ENCODE results near the gene MAPK1. TPM values are rescaled to one million over a fixed set of nuclear protein-coding genes. Genes with fewer than 3 reads are reported as not detected.
A peak's percentile ranks its signal among the peaks of the same experiment; 100 is the strongest.

MAPK1 gene
- total and polyA plus RNA-seq, 2 donors (not counting 1 experiment from before 2014, with no cell fraction given) = 53.8 to 133 TPM

- Histone ChIP-seq H3K4me3 (replicated peaks in 1 of 4; ENCODE audit: control extremely low read depth in 1 of 4, insufficient read depth in 1 of 4, low read depth in 3 of 4, low read length in 4 of 4) (no peak overlapping the region), H3K4me1 (ENCODE audit: control insufficient read depth, extremely low read depth, insufficient read depth, low read length) (peaks cover 4% of the 10 kb centered on the region), H4K20me1 (ENCODE audit: control insufficient read depth, extremely low read depth, insufficient read depth, low read length) (no peaks in the 10 kb centered on the region), H3K9ac (ENCODE audit: insufficient read depth, low read length) (no peak overlapping the region), H3K36me3 (ENCODE audit: control insufficient read depth, insufficient read depth, low read length) (no peaks in the 10 kb centered on the region), H3K9me3 (ENCODE audit: control insufficient read depth, insufficient read depth, low read depth, low read length) (no peaks in the 10 kb centered on the region), H3K27ac (ENCODE audit: insufficient read depth, low read length) (no peak overlapping the region), H3K27me3 (ENCODE audit: control insufficient read depth, insufficient read depth, low read length) (no peaks in the 10 kb centered on the region), H2AFZ (ENCODE audit: low read length) (no peak overlapping the region), H3K79me2 (ENCODE audit: control insufficient read depth, insufficient read depth, low read length) (no peaks in the 10 kb centered on the region), H3K4me2 (ENCODE audit: extremely low read depth, insufficient read depth, low read length) (no peak overlapping the region)
- DNase-seq (ENCODE audit: low read depth in 2 of 2) = no peak
- TF ChIP-seq EZH2 (IDR thresholded peaks at IDR 0.05; ENCODE audit: low read length, missing control alignments) = no peak
- TF ChIP-seq, protein P1, sequence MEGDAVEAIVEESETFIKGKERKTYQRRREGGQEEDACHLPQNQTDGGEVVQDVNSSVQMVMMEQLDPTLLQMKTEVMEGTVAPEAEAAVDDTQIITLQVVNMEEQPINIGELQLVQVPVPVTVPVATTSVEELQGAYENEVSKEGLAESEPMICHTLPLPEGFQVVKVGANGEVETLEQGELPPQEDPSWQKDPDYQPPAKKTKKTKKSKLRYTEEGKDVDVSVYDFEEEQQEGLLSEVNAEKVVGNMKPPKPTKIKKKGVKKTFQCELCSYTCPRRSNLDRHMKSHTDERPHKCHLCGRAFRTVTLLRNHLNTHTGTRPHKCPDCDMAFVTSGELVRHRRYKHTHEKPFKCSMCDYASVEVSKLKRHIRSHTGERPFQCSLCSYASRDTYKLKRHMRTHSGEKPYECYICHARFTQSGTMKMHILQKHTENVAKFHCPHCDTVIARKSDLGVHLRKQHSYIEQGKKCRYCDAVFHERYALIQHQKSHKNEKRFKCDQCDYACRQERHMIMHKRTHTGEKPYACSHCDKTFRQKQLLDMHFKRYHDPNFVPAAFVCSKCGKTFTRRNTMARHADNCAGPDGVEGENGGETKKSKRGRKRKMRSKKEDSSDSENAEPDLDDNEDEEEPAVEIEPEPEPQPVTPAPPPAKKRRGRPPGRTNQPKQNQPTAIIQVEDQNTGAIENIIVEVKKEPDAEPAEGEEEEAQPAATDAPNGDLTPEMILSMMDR (conservative IDR thresholded peaks at IDR 0.05 in 1 of 2, IDR thresholded peaks at IDR 0.05 in 1 of 2; ENCODE audit: low read depth in 1 of 2, low read length in 2 of 2) = no peak
Measured at GRCh38 chr22:21709688-21710087, 157.8 kb downstream of the MAPK1 start.

- TF ChIP-seq, protein P1 (conservative IDR thresholded peaks at IDR 0.05 in 1 of 2, IDR thresholded peaks at IDR 0.05 in 1 of 2; ENCODE audit: low read depth in 1 of 2, low read length in 2 of 2) = no peak
- TF ChIP-seq EZH2 (IDR thresholded peaks at IDR 0.05; ENCODE audit: low read length, missing control alignments) = no peak
- no peak for DNase-seq (ENCODE audit: low read depth in 2 of 2)
- H2AFZ ChIP-seq (ENCODE audit: low read length) = no peak overlapping the region
- no peak overlapping the region for H3K4me2 ChIP-seq (ENCODE audit: extremely low read depth, insufficient read depth, low read length)
- H3K4me3 ChIP-seq (replicated peaks in 1 of 4; ENCODE audit: control extremely low read depth in 1 of 4, insufficient read depth in 1 of 4, low read depth in 3 of 4, low read length in 4 of 4) = no peak overlapping the region
- no peaks in the 10 kb centered on the region for H3K27me3 ChIP-seq (ENCODE audit: control insufficient read depth, insufficient read depth, low read length)
- H3K4me1 ChIP-seq (ENCODE audit: control insufficient read depth, extremely low read depth, insufficient read depth, low read length) = peaks cover 4% of the 10 kb centered on the region
- H3K36me3 ChIP-seq (ENCODE audit: control insufficient read depth, insufficient read depth, low read length) = no peaks in the 10 kb centered on the region
- H3K27ac ChIP-seq (ENCODE audit: insufficient read depth, low read length) = no peak overlapping the region
- no peak overlapping the region for H3K9ac ChIP-seq (ENCODE audit: insufficient read depth, low read length)
- no peaks in the 10 kb centered on the region for H4K20me1 ChIP-seq (ENCODE audit: control insufficient read depth, extremely low read depth, insufficient read depth, low read length)
- H3K9me3 ChIP-seq (ENCODE audit: control insufficient read depth, insufficient read depth, low read depth, low read length) = no peaks in the 10 kb centered on the region
- no peaks in the 10 kb centered on the region for H3K79me2 ChIP-seq (ENCODE audit: control insufficient read depth, insufficient read depth, low read length)
Measured at GRCh38 chr22:21708960-21709359, 158.5 kb downstream of the MAPK1 start.

- DNase-seq (ENCODE audit: low read depth in 2 of 2) = peak in 1 of 2 donors; percentile 11
- H2AFZ ChIP-seq (ENCODE audit: low read length) = no peak overlapping the region
- H4K20me1 ChIP-seq (ENCODE audit: control insufficient read depth, extremely low read depth, insufficient read depth, low read length) = no peaks in the 10 kb centered on the region
- no peak overlapping the region for H3K27ac ChIP-seq (ENCODE audit: insufficient read depth, low read length)
- TF ChIP-seq, protein P1 (conservative IDR thresholded peaks at IDR 0.05 in 1 of 2, IDR thresholded peaks at IDR 0.05 in 1 of 2; ENCODE audit: low read depth in 1 of 2, low read length in 2 of 2) = no peak
- no peak for TF ChIP-seq EZH2 (IDR thresholded peaks at IDR 0.05; ENCODE audit: low read length, missing control alignments)
- no peak overlapping the region for H3K4me2 ChIP-seq (ENCODE audit: extremely low read depth, insufficient read depth, low read length)
- no peak overlapping the region for H3K9ac ChIP-seq (ENCODE audit: insufficient read depth, low read length)
- no peaks in the 10 kb centered on the region for H3K36me3 ChIP-seq (ENCODE audit: control insufficient read depth, insufficient read depth, low read length)
- no peak overlapping the region for H3K4me3 ChIP-seq (replicated peaks in 1 of 4; ENCODE audit: control extremely low read depth in 1 of 4, insufficient read depth in 1 of 4, low read depth in 3 of 4, low read length in 4 of 4)
- H3K79me2 ChIP-seq (ENCODE audit: control insufficient read depth, insufficient read depth, low read length) = no peaks in the 10 kb centered on the region
- no peaks in the 10 kb centered on the region for H3K27me3 ChIP-seq (ENCODE audit: control insufficient read depth, insufficient read depth, low read length)
- H3K9me3 ChIP-seq (ENCODE audit: control insufficient read depth, insufficient read depth, low read depth, low read length) = no peaks in the 10 kb centered on the region
- H3K4me1 ChIP-seq (ENCODE audit: control insufficient read depth, extremely low read depth, insufficient read depth, low read length) = peaks cover 2% of the 10 kb centered on the region
Measured at GRCh38 chr22:21707677-21708076, 159.8 kb downstream of the MAPK1 start.

Other genes starting within 250 kb of the MAPK1 start
- 7.4 and 10.4 TPM in 2 replicates for gene YDJC, start 237.6 kb downstream of the MAPK1 start, total RNA-seq
- 4.7 and 5.7 TPM in 2 replicates for gene YDJC, start 237.6 kb downstream of the MAPK1 start, polyA plus RNA-seq
- gene CCDC116, start 234.9 kb downstream of the MAPK1 start, total RNA-seq = under 0.01 and 0.17 TPM in 2 replicates
- 0.03 and 0.06 TPM in 2 replicates for gene CCDC116, start 234.9 kb downstream of the MAPK1 start, polyA plus RNA-seq
- gene SDF2L1, start 225.3 kb downstream of the MAPK1 start, total RNA-seq = 13.2 and 14.6 TPM in 2 replicates
- gene SDF2L1, start 225.3 kb downstream of the MAPK1 start, polyA plus RNA-seq = 12.0 and 17.2 TPM in 2 replicates
- 14.9 and 18.3 TPM in 2 replicates for gene PPIL2, start 201.6 kb downstream of the MAPK1 start, total RNA-seq
- 25.5 and 35.3 TPM in 2 replicates for gene PPIL2, start 201.6 kb downstream of the MAPK1 start, polyA plus RNA-seq
- 1.5 and 2.3 TPM in 2 replicates for gene YPEL1, start 131.9 kb downstream of the MAPK1 start, total RNA-seq
- gene YPEL1, start 131.9 kb downstream of the MAPK1 start, polyA plus RNA-seq = 0.36 and 0.51 TPM in 2 replicates
- gene PPM1F, start 85.2 kb upstream of the MAPK1 start, total RNA-seq = 24.7 and 37.0 TPM in 2 replicates
- 12.5 and 19.0 TPM in 2 replicates for gene PPM1F, start 85.2 kb upstream of the MAPK1 start, polyA plus RNA-seq
- 16.5 and 18.2 TPM in 2 replicates for gene TOP3B, start 115.1 kb upstream of the MAPK1 start, total RNA-seq
- 7.4 and 9.6 TPM in 2 replicates for gene TOP3B, start 115.1 kb upstream of the MAPK1 start, polyA plus RNA-seq

All from fibroblast of lung (primary cell).